HepG2 (cell line): ENCODE results near the gene RNASE3.

Source experiments
- ARNTL ChIP-seq: sonication (generic); formaldehyde crosslinking; IDR thresholded peaks from 2 replicates; pipeline ENCODE4 v1.4.0; 2020; ENCODE audit warnings: mild to moderate bottlenecking, missing genetic modification reagents
- DR1 ChIP-seq: sonication (generic); formaldehyde crosslinking; IDR thresholded peaks from 2 replicates; pipeline ENCODE4 v1.8.0; 2021; ENCODE audit warnings: mild to moderate bottlenecking, missing genetic modification reagents, inconsistent platforms
- JUN ChIP-seq: sonication (generic); formaldehyde crosslinking; IDR thresholded peaks from 2 replicates; pipeline ENCODE4 v1.4.0; 2020; ENCODE audit warnings: mild to moderate bottlenecking, missing genetic modification reagents
- ZNF260 ChIP-seq: sonication (generic); formaldehyde crosslinking; IDR thresholded peaks from 2 replicates; pipeline ENCODE4 v1.4.0; 2020; ENCODE audit warnings: missing genetic modification reagents, low read depth, mild to moderate bottlenecking, borderline replicate concordance
- ZNF510 ChIP-seq: sonication (generic); formaldehyde crosslinking; IDR thresholded peaks from 2 replicates; pipeline ENCODE4 v1.4.0; 2020; ENCODE audit warnings: low read depth, mild to moderate bottlenecking, missing genetic modification reagents

GRCh38 chr14:20848316-20848954 lies 42.8 kb upstream of the RNASE3 start:
- TF ChIP-seq DR1: no peak
- TF ChIP-seq ZNF510 (CRISPR knock-in tag): no peak
- no peak for TF ChIP-seq JUN (CRISPR knock-in tag)
- TF ChIP-seq ARNTL: no peak
- no peak for TF ChIP-seq ZNF260 (CRISPR knock-in tag)
